ENCODE results near the gene ZNF524.

GRCh38 chr19:55621673-55622231, 21.7 kb downstream of the ZNF524 start:
- TF ChIP-seq RAD21 (IDR thresholded peaks at IDR 0.05; ENCODE audit: low read length) (no peak), CTCF (IDR thresholded peaks at IDR 0.05) (no peak), POLR2AphosphoS5 (IDR thresholded peaks at IDR 0.05; ENCODE audit: low read depth, low read length) (no peak), RFX5 (IDR thresholded peaks at IDR 0.05; ENCODE audit: low read length) (no peak)
- TF ChIP-seq, protein P1, sequence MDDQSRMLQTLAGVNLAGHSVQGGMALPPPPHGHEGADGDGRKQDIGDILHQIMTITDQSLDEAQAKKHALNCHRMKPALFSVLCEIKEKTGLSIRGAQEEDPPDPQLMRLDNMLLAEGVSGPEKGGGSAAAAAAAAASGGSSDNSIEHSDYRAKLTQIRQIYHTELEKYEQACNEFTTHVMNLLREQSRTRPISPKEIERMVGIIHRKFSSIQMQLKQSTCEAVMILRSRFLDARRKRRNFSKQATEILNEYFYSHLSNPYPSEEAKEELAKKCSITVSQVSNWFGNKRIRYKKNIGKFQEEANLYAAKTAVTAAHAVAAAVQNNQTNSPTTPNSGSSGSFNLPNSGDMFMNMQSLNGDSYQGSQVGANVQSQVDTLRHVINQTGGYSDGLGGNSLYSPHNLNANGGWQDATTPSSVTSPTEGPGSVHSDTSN (IDR thresholded peaks at IDR 0.05) = no peak
